ENCODE data around the gene TIAM2.

The TIAM2 gene

GRCh38 chr6:154993026-154993425, 2.1 kb upstream of the TIAM2 start:
- no peaks in the 10 kb centered on the region for H3K9me3 ChIP-seq (ENCODE audit: insufficient read depth, low read depth, low read length)
- no peaks in the 10 kb centered on the region for H3K36me3 ChIP-seq (ENCODE audit: insufficient read depth, low read length)
- peaks cover 16% of the 10 kb centered on the region for H3K27me3 ChIP-seq (ENCODE audit: insufficient read depth, low read length)
- H3K27ac ChIP-seq (ENCODE audit: low read depth, low read length) = no peak overlapping the region
- no peak overlapping the region for H3K9ac ChIP-seq (ENCODE audit: low read depth, low read length)
- no peak overlapping the region for H3K4me3 ChIP-seq (ENCODE audit: low read length)
- H3K4me1 ChIP-seq (ENCODE audit: insufficient read depth, low read length) = peaks cover 7% of the 10 kb centered on the region; the same call in 1 of the 2 replicates
- WGBS = 91% methylated on average over 4 of the region's 6 CpGs

GRCh38 chr6:154993710-154994109, 1.4 kb upstream of the TIAM2 start:
- H3K9me3 ChIP-seq (ENCODE audit: insufficient read depth, low read depth, low read length) = no peaks in the 10 kb centered on the region
- H3K4me1 ChIP-seq (ENCODE audit: insufficient read depth, low read length) = peaks cover 7% of the 10 kb centered on the region; the same call in 1 of the 2 replicates
- WGBS = 89% methylated on average over 13 of the region's 13 CpGs
- no peak overlapping the region for H3K27ac ChIP-seq (ENCODE audit: low read depth, low read length)
- H3K4me3 ChIP-seq (ENCODE audit: low read length) = no peak overlapping the region
- no peak overlapping the region for H3K9ac ChIP-seq (ENCODE audit: low read depth, low read length)
- peaks cover 16% of the 10 kb centered on the region for H3K27me3 ChIP-seq (ENCODE audit: insufficient read depth, low read length)
- H3K36me3 ChIP-seq (ENCODE audit: insufficient read depth, low read length) = no peaks in the 10 kb centered on the region

- Histone ChIP-seq H3K9me3 (ENCODE audit: insufficient read depth, low read depth, low read length) (no peaks in the 10 kb centered on the region), H3K9ac (ENCODE audit: low read depth, low read length) (peak overlapping the region; percentile 72), H3K27me3 (ENCODE audit: insufficient read depth, low read length) (peaks cover 16% of the 10 kb centered on the region), H3K4me3 (ENCODE audit: low read length) (peak overlapping the region; percentile 69), H3K36me3 (ENCODE audit: insufficient read depth, low read length) (no peaks in the 10 kb centered on the region), H3K27ac (ENCODE audit: low read depth, low read length) (no peak overlapping the region), H3K4me1 (ENCODE audit: insufficient read depth, low read length) (peaks cover 3% of the 10 kb centered on the region; the same call in 1 of the 2 replicates)
- WGBS = 6% methylated on average over 32 of the region's 32 CpGs
These were observed 270 bp upstream of the TIAM2 start for GRCh38 chr6:154994836-154995253.

- H3K27ac ChIP-seq (ENCODE audit: low read depth, low read length) = no peak overlapping the region
- no peaks in the 10 kb centered on the region for H3K9me3 ChIP-seq (ENCODE audit: insufficient read depth, low read depth, low read length)
- peaks cover 16% of the 10 kb centered on the region for H3K27me3 ChIP-seq (ENCODE audit: insufficient read depth, low read length)
- H3K4me3 ChIP-seq (ENCODE audit: low read length) = peak overlapping the region; percentile 69
- peaks cover 3% of the 10 kb centered on the region; the same call in 1 of the 2 replicates for H3K4me1 ChIP-seq (ENCODE audit: insufficient read depth, low read length)
- no peaks in the 10 kb centered on the region for H3K36me3 ChIP-seq (ENCODE audit: insufficient read depth, low read length)
- H3K9ac ChIP-seq (ENCODE audit: low read depth, low read length) = peak overlapping the region; percentile 63
- WGBS = 7% methylated on average over 18 of the region's 18 CpGs
These were observed 988 bp downstream of the TIAM2 start for GRCh38 chr6:154996016-154996590.

GRCh38 chr6:154996841-154997311, 1.8 kb downstream of the TIAM2 start:
- 64% methylated on average over 5 of the region's 5 CpGs for WGBS
- H3K4me3 ChIP-seq (ENCODE audit: low read length) = peak overlapping the region; percentile 69; the same call in 1 of the 2 replicates

GRCh38 chr6:154998855-154999254, 3.7 kb downstream of the TIAM2 start:
- Histone ChIP-seq H3K9me3 (ENCODE audit: insufficient read depth, low read depth, low read length) (no peaks in the 10 kb centered on the region), H3K4me3 (ENCODE audit: low read length) (no peak overlapping the region), H3K4me1 (ENCODE audit: insufficient read depth, low read length) (peaks cover 3% of the 10 kb centered on the region; the same call in 1 of the 2 replicates), H3K27ac (ENCODE audit: low read depth, low read length) (no peak overlapping the region), H3K36me3 (ENCODE audit: insufficient read depth, low read length) (no peaks in the 10 kb centered on the region), H3K27me3 (ENCODE audit: insufficient read depth, low read length) (peaks cover 16% of the 10 kb centered on the region), H3K9ac (ENCODE audit: low read depth, low read length) (no peak overlapping the region)
- WGBS = 96% methylated on average over 2 of the region's 2 CpGs

More at GRCh38 chr6:154996841-154997311, 1.8 kb downstream of the TIAM2 start:
- H3K9ac ChIP-seq (ENCODE audit: low read depth, low read length) = no peak overlapping the region
- H3K27ac ChIP-seq (ENCODE audit: low read depth, low read length) = no peak overlapping the region
- no peaks in the 10 kb centered on the region for H3K36me3 ChIP-seq (ENCODE audit: insufficient read depth, low read length)
- peaks cover 3% of the 10 kb centered on the region; the same call in 1 of the 2 replicates for H3K4me1 ChIP-seq (ENCODE audit: insufficient read depth, low read length)
- H3K27me3 ChIP-seq (ENCODE audit: insufficient read depth, low read length) = peaks cover 16% of the 10 kb centered on the region
- H3K9me3 ChIP-seq (ENCODE audit: insufficient read depth, low read depth, low read length) = no peaks in the 10 kb centered on the region

- no peaks in the 10 kb centered on the region for H3K36me3 ChIP-seq (ENCODE audit: insufficient read depth, low read length)
- 92% methylated on average over 5 of the region's 5 CpGs for WGBS
- H3K27me3 ChIP-seq (ENCODE audit: insufficient read depth, low read length) = peaks cover 5% of the 10 kb centered on the region
- no peak overlapping the region for H3K4me3 ChIP-seq (ENCODE audit: low read length)
- H3K9ac ChIP-seq (ENCODE audit: low read depth, low read length) = no peak overlapping the region
- peaks cover 3% of the 10 kb centered on the region; the same call in 1 of the 2 replicates for H3K4me1 ChIP-seq (ENCODE audit: insufficient read depth, low read length)
- no peaks in the 10 kb centered on the region for H3K9me3 ChIP-seq (ENCODE audit: insufficient read depth, low read depth, low read length)
- H3K27ac ChIP-seq (ENCODE audit: low read depth, low read length) = no peak overlapping the region
These were observed 6.4 kb downstream of the TIAM2 start for GRCh38 chr6:155001482-155001881.

- no peaks in the 10 kb centered on the region for H3K36me3 ChIP-seq (ENCODE audit: insufficient read depth, low read length)
- H3K27me3 ChIP-seq (ENCODE audit: insufficient read depth, low read length) = peaks cover under 1% of the 10 kb centered on the region; the same call in 1 of the 2 replicates
- no peak overlapping the region for H3K9ac ChIP-seq (ENCODE audit: low read depth, low read length)
- no peak overlapping the region for H3K27ac ChIP-seq (ENCODE audit: low read depth, low read length)
- H3K4me3 ChIP-seq (ENCODE audit: low read length) = no peak overlapping the region
- H3K9me3 ChIP-seq (ENCODE audit: insufficient read depth, low read depth, low read length) = no peaks in the 10 kb centered on the region
- WGBS = 76% methylated on average over 4 of the region's 4 CpGs
- 0 out of 2 replicates have a peak, but pooled peaks cover under 1% of the 10 kb centered on the region for H3K4me1 ChIP-seq (ENCODE audit: insufficient read depth, low read length)
These were observed 6.8 kb downstream of the TIAM2 start for GRCh38 chr6:155001934-155002333.

- no peaks in the 10 kb centered on the region for H3K27me3 ChIP-seq (ENCODE audit: insufficient read depth, low read length)
- H3K36me3 ChIP-seq (ENCODE audit: insufficient read depth, low read length) = no peaks in the 10 kb centered on the region
- no peaks in the 10 kb centered on the region for H3K4me1 ChIP-seq (ENCODE audit: insufficient read depth, low read length)
- no peak overlapping the region for H3K9ac ChIP-seq (ENCODE audit: low read depth, low read length)
- WGBS = 91% methylated on average over 7 of the region's 7 CpGs
- no peak overlapping the region for H3K4me3 ChIP-seq (ENCODE audit: low read length)
- H3K27ac ChIP-seq (ENCODE audit: low read depth, low read length) = no peak overlapping the region
- no peaks in the 10 kb centered on the region for H3K9me3 ChIP-seq (ENCODE audit: insufficient read depth, low read depth, low read length)
These were observed 8.4 kb downstream of the TIAM2 start for GRCh38 chr6:155003476-155003875.

- H3K27ac ChIP-seq (ENCODE audit: low read depth, low read length) = no peak overlapping the region
These were observed 8.9 kb downstream of the TIAM2 start for GRCh38 chr6:155004017-155004416.

GRCh38 chr6:155004576-155005372, 9.7 kb downstream of the TIAM2 start:
- H3K27ac ChIP-seq (ENCODE audit: low read depth, low read length) = no peak overlapping the region
- WGBS = 93% methylated on average over 10 of the region's 10 CpGs
- no peaks in the 10 kb centered on the region for H3K9me3 ChIP-seq (ENCODE audit: insufficient read depth, low read depth, low read length)
- no peak overlapping the region for H3K4me3 ChIP-seq (ENCODE audit: low read length)
- no peaks in the 10 kb centered on the region for H3K36me3 ChIP-seq (ENCODE audit: insufficient read depth, low read length)
- H3K27me3 ChIP-seq (ENCODE audit: insufficient read depth, low read length) = no peaks in the 10 kb centered on the region
- H3K9ac ChIP-seq (ENCODE audit: low read depth, low read length) = no peak overlapping the region
- no peaks in the 10 kb centered on the region for H3K4me1 ChIP-seq (ENCODE audit: insufficient read depth, low read length)

More at GRCh38 chr6:155004017-155004416, 8.9 kb downstream of the TIAM2 start:
- no peak overlapping the region for H3K9ac ChIP-seq (ENCODE audit: low read depth, low read length)
- H3K4me1 ChIP-seq (ENCODE audit: insufficient read depth, low read length) = no peaks in the 10 kb centered on the region
- H3K27me3 ChIP-seq (ENCODE audit: insufficient read depth, low read length) = no peaks in the 10 kb centered on the region
- 64% methylated on average over 3 of the region's 3 CpGs for WGBS
- H3K9me3 ChIP-seq (ENCODE audit: insufficient read depth, low read depth, low read length) = no peaks in the 10 kb centered on the region
- H3K36me3 ChIP-seq (ENCODE audit: insufficient read depth, low read length) = no peaks in the 10 kb centered on the region
- no peak overlapping the region for H3K4me3 ChIP-seq (ENCODE audit: low read length)
